Caco-2 (cell line): ENCODE results near the gene GTPBP10. TPM values are rescaled to one million over a fixed set of nuclear protein-coding genes. Genes with fewer than 3 reads are reported as not detected.
A peak's percentile ranks its signal among the peaks of the same experiment; 100 is the strongest.

Experiments
- BruUV-seq: library from RNA; stranded (reverse); fragments of 400-500 nt; replicated peaks from 2 replicates; lab custom pipeline; 2021; lab: Mats Ljungman, UMichigan
- CTCF ChIA-PET: fragments of 300-600 bp; sonication (Branson Sonifier 250); formaldehyde crosslinking; loops from one replicate; lab custom pipeline; 2022; ENCODE audit warnings: antibody characterized with exemption; lab: Charles Lee
- POLR2A ChIA-PET: fragments of 300-600 bp; sonication (Branson Sonifier 250); formaldehyde crosslinking; loops from one replicate; lab custom pipeline; 2022; ENCODE audit warnings: antibody characterized with exemption; lab: Charles Lee
- DNase-seq, 2 experiments: peaks; one replicate each; pipeline versions ENCODE4 v3.0.0 to v3.0.0-alpha.2; 2020 to 2022
- H3K27me3 ChIP-seq: replicated peaks from 2 replicates; pipeline ENCODE4 v1.6.0; 2011; ENCODE audit warnings: low read length; ENCODE audit not compliant: control insufficient read depth, insufficient read depth
- H3K36me3 ChIP-seq: 2 replicates; pipeline ENCODE4 v1.5.1; 2011; ENCODE audit warnings: low read length; ENCODE audit not compliant: control insufficient read depth, insufficient read depth
- H3K4me1 ChIP-seq: fragments of 250-450 bp; sonication (Bioruptor Pico); 2 replicates; pipeline ENCODE4 v1.5.1; 2020; ENCODE audit warnings: mild to moderate bottlenecking
- H3K4me3 ChIP-seq: 2 replicates; pipeline ENCODE4 v1.5.1; 2011; ENCODE audit warnings: low read depth, mild to moderate bottlenecking, control low read depth, low read length
- H3K9me3 ChIP-seq: fragments of 250-450 bp; sonication (Bioruptor Pico); 2 replicates; pipeline ENCODE4 v1.5.1; 2020; ENCODE audit warnings: mild to moderate bottlenecking, moderate library complexity
- H3K27ac Mint-ChIP-seq: one replicate; pipeline ENCODE4 v1.8.0; 2022; ENCODE audit warnings: mixed read lengths; ENCODE audit not compliant: unreplicated experiment
- H3K27me3 Mint-ChIP-seq: one replicate; pipeline ENCODE4 v1.8.0; 2022; ENCODE audit warnings: mixed read lengths; ENCODE audit not compliant: insufficient read depth, unreplicated experiment
- H3K36me3 Mint-ChIP-seq: one replicate; pipeline ENCODE4 v1.8.0; 2022; ENCODE audit warnings: mild to moderate bottlenecking, mixed read lengths; ENCODE audit not compliant: insufficient read depth, unreplicated experiment
- H3K4me1 Mint-ChIP-seq: one replicate; pipeline ENCODE4 v1.8.0; 2022; ENCODE audit warnings: low read depth, mixed read lengths; ENCODE audit not compliant: unreplicated experiment
- H3K4me3 Mint-ChIP-seq: one replicate; pipeline ENCODE4 v1.8.0; 2022; ENCODE audit warnings: mild to moderate bottlenecking, moderate library complexity, mixed read lengths; ENCODE audit not compliant: unreplicated experiment
- H3K9me3 Mint-ChIP-seq: one replicate; pipeline ENCODE4 v1.8.0; 2022; ENCODE audit warnings: mixed read lengths; ENCODE audit not compliant: unreplicated experiment
- intact Hi-C: fragments of 100-400 bp; cut with micrococcal nuclease; formaldehyde crosslinking; loops from one replicate; pipeline ENCODE4 v1.10.0; 2022; ENCODE audit not compliant: unreplicated experiment
- total RNA-seq: library from RNA; stranded (reverse); gene quantifications from 2 replicates; pipeline ENCODE4 v1.2.3, GENCODE V29; 2022
- TF ChIP-seq, protein P1 (sequence below), 2 experiments: fragments of 200-600 bp in 1 of 2; IDR thresholded peaks; 1 replicate in 1 of 2; 2 replicates in 1 of 2; pipeline versions ENCODE4 v1.5.1 to v1.8.0; 2011 to 2022; ENCODE audit warnings: antibody characterized with exemption in 1 of 2, control low read depth in 1 of 2, inconsistent platforms in 1 of 2, low read depth in 1 of 2, low read length in 1 of 2, mild to moderate bottlenecking in 1 of 2, moderate library complexity in 1 of 2; ENCODE audit not compliant: insufficient read depth in 1 of 2, severe bottlenecking in 1 of 2, unreplicated experiment in 1 of 2

The GTPBP10 gene
- total RNA-seq, 1 experiment from 2014 or later: 42.7 TPM

GRCh38 chr7:90320418-90320800, 26.1 kb upstream of the GTPBP10 start:
- ChIA-PET POLR2A (no interaction called here), CTCF (no interaction called here)
- peaks cover 25% of the 10 kb centered on the region for H3K27me3 Mint-ChIP-seq
- Histone ChIP-seq H3K36me3 (no peaks in the 10 kb centered on the region), H3K9me3 (no peaks in the 10 kb centered on the region), H3K4me3 (peak overlapping the region; percentile 35; the same call in 1 of the 2 replicates), H3K4me1 (peaks cover 8% of the 10 kb centered on the region; the same call in 1 of the 2 replicates), H3K27me3 (no peaks in the 10 kb centered on the region)
- DNase-seq: no peak
- H3K36me3 Mint-ChIP-seq: no peaks in the 10 kb centered on the region
- TF ChIP-seq, protein P1, sequence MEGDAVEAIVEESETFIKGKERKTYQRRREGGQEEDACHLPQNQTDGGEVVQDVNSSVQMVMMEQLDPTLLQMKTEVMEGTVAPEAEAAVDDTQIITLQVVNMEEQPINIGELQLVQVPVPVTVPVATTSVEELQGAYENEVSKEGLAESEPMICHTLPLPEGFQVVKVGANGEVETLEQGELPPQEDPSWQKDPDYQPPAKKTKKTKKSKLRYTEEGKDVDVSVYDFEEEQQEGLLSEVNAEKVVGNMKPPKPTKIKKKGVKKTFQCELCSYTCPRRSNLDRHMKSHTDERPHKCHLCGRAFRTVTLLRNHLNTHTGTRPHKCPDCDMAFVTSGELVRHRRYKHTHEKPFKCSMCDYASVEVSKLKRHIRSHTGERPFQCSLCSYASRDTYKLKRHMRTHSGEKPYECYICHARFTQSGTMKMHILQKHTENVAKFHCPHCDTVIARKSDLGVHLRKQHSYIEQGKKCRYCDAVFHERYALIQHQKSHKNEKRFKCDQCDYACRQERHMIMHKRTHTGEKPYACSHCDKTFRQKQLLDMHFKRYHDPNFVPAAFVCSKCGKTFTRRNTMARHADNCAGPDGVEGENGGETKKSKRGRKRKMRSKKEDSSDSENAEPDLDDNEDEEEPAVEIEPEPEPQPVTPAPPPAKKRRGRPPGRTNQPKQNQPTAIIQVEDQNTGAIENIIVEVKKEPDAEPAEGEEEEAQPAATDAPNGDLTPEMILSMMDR (IDR thresholded peaks at IDR 0.05; ENCODE audit: insufficient read depth in 1 of 2, low read depth in 1 of 2, low read length in 1 of 2, severe bottlenecking in 1 of 2, unreplicated experiment in 1 of 2): no peak
- H3K27ac Mint-ChIP-seq: no peak overlapping the region
- peaks cover 7% of the 10 kb centered on the region for H3K4me1 Mint-ChIP-seq
- H3K9me3 Mint-ChIP-seq: no peaks in the 10 kb centered on the region
- BruUV-seq: no TSS peak
- H3K4me3 Mint-ChIP-seq: peak overlapping the region; percentile 87
- intact Hi-C loops: no loop called here

DNA sequence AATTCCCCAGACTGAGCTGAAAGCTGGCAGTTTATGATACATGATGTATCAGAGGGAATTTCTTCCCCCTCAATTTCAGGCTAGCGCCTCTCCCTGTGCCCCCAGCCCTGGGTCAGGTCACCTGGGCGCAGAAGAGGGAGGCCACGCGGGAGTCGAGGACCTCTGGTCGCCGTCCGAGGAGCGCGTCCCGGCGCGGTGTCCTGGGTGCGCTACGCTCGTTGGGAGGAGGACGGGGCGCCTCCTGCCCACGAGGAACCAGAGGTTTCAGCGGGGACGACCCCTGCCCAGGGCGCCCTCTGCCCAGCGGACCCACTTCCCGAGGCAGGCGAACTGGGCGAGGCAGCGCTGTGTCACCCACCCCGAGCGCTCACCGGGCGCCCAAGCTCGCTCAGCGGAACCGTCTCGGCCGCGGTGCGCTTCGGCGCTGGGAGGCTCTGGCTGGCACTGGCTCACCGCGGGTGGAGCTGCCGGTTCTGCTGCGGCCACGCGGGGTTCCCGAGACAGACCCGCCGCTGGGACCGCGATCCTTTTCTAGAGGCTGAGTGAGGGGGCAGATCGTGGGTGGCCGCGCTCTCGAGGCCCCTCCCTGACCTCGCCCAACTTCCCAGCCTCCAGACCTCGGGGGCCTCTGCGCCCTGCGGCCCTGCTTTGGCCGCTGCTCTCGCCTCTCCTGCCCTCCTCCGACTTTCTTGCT, 25.6 kb upstream of the GTPBP10 start, which contains the start of gene FAM237B:
Gene FAM237B (minus strand): TSS at position 504 of the 694 bp plus-strand sequence. CDS start 1,556 bp downstream, outside the sequence.
- no peaks in the 10 kb centered on the region for H3K9me3 ChIP-seq
- Mint-ChIP-seq H3K4me1 (peaks cover 7% of the 10 kb centered on the region), H3K27me3 (peaks cover 25% of the 10 kb centered on the region), H3K9me3 (no peaks in the 10 kb centered on the region), H3K36me3 (no peaks in the 10 kb centered on the region), H3K27ac (no peak within 1 kb of the TSS), H3K4me3 (peak within 1 kb of the TSS; percentile 87)
- H3K4me1 ChIP-seq: peaks cover 8% of the 10 kb centered on the region; the same call in 1 of the 2 replicates
- intact Hi-C loops: no loop called here
- H3K36me3 ChIP-seq: no peaks in the 10 kb centered on the region
- no peaks in the 10 kb centered on the region; the same call in 1 of the 2 replicates for H3K27me3 ChIP-seq
- H3K4me3 ChIP-seq: peak within 1 kb of the TSS; percentile 35
- POLR2A ChIA-PET: no interaction called here
- CTCF ChIA-PET: interaction anchor here (1.0 kb wide), 1 partner anchor 8 kb away, joined by 3 read pairs; no protein-coding TSS in a partner anchor
- DNase-seq: peak in 1 of 2 experiments; percentile 39
- no TSS peak for BruUV-seq
- TF ChIP-seq, protein P1 (IDR thresholded peaks at IDR 0.05; ENCODE audit: insufficient read depth in 1 of 2, low read depth in 1 of 2, low read length in 1 of 2, severe bottlenecking in 1 of 2, unreplicated experiment in 1 of 2): no peak

- H3K4me3 ChIP-seq: no peak overlapping the region
- intact Hi-C loops: no loop called here
- H3K4me1 ChIP-seq: peaks cover 8% of the 10 kb centered on the region; the same call in 1 of the 2 replicates
- no peaks in the 10 kb centered on the region for H3K36me3 ChIP-seq
- H3K4me1 Mint-ChIP-seq: peaks cover 7% of the 10 kb centered on the region
- ChIA-PET POLR2A (no interaction called here), CTCF (no interaction called here)
- H3K27me3 ChIP-seq: no peaks in the 10 kb centered on the region; the same call in 1 of the 2 replicates
- no peak for DNase-seq
- no peak overlapping the region for H3K27ac Mint-ChIP-seq
- H3K27me3 Mint-ChIP-seq: peaks cover 25% of the 10 kb centered on the region
- H3K4me3 Mint-ChIP-seq: no peak overlapping the region
- TF ChIP-seq, protein P1 (IDR thresholded peaks at IDR 0.05; ENCODE audit: insufficient read depth in 1 of 2, low read depth in 1 of 2, low read length in 1 of 2, severe bottlenecking in 1 of 2, unreplicated experiment in 1 of 2): no peak
- no peaks in the 10 kb centered on the region for H3K36me3 Mint-ChIP-seq
- no TSS peak for BruUV-seq
- H3K9me3 ChIP-seq: no peaks in the 10 kb centered on the region
- H3K9me3 Mint-ChIP-seq: no peaks in the 10 kb centered on the region
Measured at GRCh38 chr7:90322837-90323236, 23.7 kb upstream of the GTPBP10 start.
